RPMI7951 (cell line): ENCODE results near the gene MORF4L2. TPM values are rescaled to one million over a fixed set of nuclear protein-coding genes. Genes with fewer than 3 reads are reported as not detected.

Experiments used
- DNase-seq: peaks from one replicate; pipeline ENCODE4 v3.0.0-alpha.2; 2012; ENCODE audit warnings: low read depth
- total RNA-seq: library from RNA; depleted of rRNA; stranded (reverse); fragments of >200 nt; shearing (Covaris generic); gene quantifications from 2 replicates; pipeline ENCODE4 v1.2.3, GENCODE V29; 2014; rRNA removed

MORF4L2 gene
- 402 and 542 TPM in 2 replicates for total RNA-seq

GRCh38 chrX:103686199-103687072 is at the start of gene MORF4L2:
Gene MORF4L2, minus strand, starts transcription at chrX:103686699. Its CDS starts 9,672 bp downstream, at chrX:103677027.
- peak; percentile 97 for DNase-seq

DNA sequence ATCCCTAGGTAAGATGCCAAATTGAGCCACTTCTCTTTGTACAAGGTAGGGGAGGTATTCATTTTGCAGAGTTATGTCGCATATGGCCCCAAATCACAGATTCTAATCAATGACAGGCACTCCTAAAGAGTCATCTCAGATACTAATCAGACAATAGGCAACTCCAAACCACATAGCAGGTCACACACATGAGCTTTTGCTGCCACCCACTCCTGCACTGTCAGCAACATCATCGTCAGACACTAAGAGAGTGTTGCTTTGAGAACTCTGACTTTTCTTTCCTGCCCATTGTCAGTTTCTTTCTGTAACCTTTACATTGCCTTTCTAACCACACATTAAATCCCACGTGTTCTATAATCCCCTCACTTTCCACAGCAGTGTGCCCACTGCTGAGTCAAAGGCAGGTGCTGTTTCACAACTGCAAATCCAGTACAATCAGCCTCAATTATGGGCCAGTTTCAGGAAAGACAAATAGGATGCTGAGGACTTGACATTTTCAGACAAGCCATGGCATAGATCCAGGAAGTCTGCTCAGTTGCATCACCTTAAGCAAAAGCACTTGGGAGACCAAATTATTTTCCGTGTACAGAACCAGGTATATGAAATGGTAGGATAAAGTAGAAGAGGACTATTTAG is 47.7 kb upstream of the MORF4L2 start:
- DNase-seq: no peak

GRCh38 chrX:103733017-103733416 is 46.5 kb upstream of the MORF4L2 start:
- DNase-seq: no peak

DNA sequence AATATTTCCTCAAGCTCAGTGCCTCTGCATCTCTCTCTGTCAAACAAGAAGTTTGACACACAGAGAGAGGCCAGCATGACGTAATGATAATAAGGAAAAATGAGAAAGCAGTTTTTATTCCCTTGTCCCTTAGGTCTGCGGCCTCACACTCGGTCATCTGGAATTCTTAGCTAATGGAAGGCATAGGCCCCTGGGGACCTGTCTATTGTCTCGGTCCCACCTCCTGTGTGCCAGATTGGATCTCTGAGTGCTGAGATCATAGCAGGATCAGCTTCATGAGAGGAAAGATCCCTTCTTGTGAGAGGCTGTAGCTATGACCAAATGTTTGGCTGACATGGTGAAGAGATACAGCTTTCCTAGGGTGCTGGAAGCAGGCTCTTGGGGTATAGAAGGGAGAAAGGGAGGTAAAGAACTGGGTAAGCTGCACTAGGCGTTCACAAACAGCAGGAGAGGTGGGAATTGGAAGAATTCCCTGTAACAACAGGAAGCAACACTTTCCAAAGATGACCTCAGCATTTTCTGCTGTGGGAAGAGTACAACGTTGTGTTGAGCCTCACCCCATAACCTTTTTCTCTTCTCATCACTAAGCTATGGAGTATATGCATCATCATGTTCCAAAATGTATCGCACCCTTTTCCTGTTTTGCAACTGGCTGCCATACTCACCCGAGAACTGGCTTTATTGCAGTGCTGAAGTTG is 44.4 kb upstream of the MORF4L2 start:
- no peak for DNase-seq

- DNase-seq: no peak
These were observed 43.8 kb upstream of the MORF4L2 start for GRCh38 chrX:103730147-103730795.

DNA sequence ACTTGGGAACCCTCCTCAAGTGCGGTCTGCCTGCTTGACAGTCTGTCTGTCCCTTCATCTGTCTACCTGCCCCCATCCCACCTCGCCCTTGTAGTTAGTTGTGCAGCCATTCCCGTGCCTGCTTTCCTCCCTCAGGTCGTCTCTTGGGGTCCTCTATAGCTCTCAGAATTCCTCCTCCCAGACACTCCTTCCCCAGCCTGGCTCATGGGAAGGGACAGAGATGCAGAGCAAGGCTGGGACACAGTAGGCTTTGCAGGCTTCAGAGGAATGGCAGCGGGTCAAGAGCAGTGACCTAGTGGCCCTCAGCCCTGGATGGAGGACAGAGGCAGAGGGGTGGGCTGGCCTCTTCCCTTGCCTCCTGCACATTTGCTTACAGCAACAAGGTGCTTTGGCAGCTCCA is 42.5 kb upstream of the MORF4L2 start:
- DNase-seq: no peak

DNA sequence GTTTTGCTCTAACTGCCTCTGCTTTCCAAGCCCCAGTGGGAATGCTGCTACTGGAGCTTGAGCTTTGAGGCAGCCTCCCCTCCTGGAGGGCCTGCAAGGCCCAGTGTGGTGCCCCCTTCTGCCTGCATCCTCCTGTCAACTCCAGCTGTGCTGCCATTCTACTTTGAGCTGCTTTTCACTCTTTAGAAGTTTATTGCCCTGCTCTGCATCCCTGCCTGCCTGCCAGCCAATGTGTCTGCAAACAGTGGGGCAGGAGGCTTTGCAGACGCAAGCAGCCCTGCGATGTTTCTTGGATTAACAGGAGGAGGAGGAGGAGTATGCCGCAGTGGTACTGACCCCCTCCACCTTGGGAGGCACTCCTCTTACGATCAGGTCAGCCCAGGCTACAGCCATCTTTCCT is 40.6 kb upstream of the MORF4L2 start:
- no peak for DNase-seq

GRCh38 chrX:103726477-103726876 is 40.0 kb upstream of the MORF4L2 start:
- DNase-seq: no peak

- peak; percentile 16 for DNase-seq
These were observed 36.0 kb upstream of the MORF4L2 start for GRCh38 chrX:103722505-103722904.

DNA sequence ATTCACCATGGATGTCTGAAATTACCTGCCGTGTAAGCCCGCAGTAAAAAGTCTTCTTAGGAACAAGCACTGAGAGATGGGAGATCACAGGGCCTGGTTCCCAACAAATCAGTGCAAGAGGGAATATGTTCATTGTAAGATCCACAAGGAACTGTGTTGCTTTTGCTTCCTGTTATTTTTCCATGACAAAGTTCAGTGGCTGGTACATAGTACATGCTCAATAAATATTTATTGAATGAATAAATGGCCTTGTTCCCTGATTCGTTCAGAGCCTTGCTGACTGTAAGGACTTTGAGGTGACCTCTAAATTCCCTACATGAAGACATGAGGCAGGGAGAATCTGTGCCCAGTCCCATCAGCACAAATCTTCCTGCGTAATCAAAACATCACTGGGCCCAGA is 31.6 kb upstream of the MORF4L2 start:
- no peak for DNase-seq

DNA sequence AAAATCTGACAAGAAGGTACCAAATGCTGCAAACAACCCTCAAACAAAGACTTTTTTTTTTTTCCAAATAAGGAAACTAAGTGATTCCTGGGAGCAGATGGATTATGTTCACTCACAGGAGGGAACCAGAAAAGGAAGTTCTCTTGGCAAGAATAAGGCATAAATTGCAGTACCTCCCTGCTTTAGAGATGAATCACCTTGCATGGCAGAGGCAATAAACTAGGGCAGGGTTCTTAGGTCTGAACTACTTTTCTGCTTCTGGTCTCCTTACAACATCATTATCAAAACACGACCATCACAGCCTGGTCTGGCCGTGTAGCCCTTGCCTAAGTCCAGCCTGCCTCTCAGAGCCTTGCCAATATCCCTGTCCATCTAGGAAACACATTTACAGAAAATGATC is 30.5 kb upstream of the MORF4L2 start:
- peak; percentile 40 for DNase-seq

DNA sequence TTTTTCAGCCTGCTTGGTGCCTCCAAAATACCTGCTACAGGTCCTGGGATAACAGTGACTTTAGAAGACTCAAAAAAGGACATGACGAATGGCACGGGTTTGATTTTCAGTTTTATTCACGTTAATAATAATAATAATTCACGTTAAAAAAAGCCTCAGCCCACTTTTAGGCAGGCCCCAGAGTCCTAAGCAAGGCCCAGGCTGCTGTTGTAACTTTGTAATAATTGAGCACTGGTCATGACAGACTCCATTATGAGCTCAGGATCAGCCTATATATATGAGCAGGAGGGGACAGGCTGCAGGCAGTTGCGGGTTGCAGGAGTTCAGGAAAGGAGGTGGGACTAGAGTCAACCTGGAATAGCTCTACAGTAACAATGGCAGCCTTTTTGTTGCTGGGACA is 24.1 kb upstream of the MORF4L2 start, which contains the start of gene TMEM31:
Gene TMEM31 (plus strand): TSS at position 301 of the 400 bp plus-strand sequence. CDS start 1,350 bp downstream, outside the sequence.
- no peak for DNase-seq

DNA sequence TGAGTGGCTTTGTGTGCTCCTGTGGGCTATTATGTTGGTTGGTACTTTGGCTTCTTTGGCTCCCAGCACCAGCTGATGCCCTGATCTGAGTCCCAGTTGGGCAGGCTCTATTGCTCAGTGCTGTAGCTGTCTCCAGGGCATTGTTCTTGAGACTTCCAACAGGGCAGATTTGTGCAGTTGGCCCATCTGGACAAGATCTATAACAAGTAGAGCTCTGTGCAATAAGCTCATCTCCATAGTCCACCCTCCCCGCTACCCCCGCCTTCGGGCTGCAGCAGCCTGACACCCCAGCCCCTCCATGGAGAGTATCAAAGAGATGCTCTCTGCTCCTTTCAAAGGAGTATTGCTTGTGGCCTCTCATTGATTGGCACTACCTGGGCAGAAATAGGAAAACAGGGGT is 18.4 kb upstream of the MORF4L2 start:
- no peak for DNase-seq

DNA sequence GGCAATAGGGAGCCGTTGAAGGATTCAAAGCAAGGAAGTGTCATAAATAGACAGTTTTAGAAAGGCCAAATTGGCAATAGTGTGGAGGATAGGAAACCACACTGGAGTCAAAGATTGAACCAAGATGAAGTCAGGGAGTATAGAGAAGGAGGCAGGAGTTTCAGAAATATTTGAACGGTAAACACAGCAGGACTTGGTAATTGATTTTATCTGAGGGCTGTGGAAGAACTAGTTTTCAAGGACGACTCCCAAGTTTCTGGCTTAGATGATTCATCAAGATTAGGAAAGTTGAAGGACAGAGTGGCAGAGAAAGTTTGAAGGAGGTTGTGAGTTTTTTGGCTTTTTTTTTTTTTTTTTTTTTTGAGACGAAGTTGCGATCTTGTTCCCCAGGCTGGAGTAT is 12.7 kb upstream of the MORF4L2 start:
- no peak for DNase-seq

DNA sequence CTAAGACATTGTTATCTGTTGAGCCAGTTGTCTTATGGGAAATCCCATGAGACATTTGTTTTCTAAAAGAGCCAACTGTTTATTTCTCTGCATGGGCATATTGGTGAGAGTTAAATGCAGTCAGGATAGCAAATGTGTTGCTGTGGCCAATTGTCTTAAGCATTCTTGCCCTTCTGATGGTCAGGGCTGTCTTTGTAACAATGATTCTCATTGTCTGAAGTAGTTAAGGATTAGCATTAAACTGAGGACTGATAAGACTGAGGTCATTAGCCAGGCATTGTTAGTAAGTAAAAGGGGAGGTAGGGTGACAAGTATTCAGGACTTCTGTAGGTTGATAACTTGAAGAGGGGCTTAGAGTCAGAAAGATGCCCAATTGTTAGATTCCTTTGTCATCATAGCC is 11.2 kb upstream of the MORF4L2 start:
- DNase-seq: no peak

DNA sequence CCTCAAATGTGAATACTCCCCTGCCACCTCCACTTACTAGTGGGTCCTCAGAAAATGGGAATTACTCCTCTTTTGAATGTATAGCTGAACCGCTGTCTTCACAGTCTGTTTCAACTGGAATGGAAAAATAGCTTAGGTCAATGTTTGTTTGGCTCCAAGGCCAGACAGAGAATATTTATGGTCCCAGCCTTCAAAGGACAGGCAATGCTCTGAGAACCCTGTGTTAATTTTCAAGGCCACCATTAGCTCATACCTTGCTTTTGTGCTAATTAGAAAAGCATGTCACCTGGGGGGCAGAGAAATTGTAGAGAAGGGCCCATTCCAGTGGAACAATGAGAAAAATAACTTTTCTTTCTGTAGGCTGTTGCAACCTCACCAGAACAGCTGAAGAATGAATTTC is 4.6 kb upstream of the MORF4L2 start:
- no peak for DNase-seq

DNA sequence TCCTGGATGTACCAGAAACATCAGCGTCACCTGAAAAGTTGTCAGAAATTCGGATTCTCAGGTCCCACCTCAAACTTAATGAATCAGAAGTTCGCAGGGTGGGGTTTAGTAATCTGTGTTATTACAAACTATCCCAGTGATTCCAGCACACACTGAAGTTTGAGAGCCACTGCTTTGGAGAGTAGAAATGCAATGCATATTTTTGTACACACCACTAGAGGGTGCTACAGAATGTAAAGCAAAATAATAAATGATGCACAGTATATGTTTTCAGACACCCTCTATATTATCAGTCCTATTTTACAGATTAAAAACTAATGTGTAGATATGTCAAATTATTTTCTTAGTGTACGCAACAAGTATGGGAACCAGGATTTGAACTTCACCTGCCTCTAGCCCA is 2.4 kb upstream of the MORF4L2 start:
- peak; percentile 24 for DNase-seq

DNA sequence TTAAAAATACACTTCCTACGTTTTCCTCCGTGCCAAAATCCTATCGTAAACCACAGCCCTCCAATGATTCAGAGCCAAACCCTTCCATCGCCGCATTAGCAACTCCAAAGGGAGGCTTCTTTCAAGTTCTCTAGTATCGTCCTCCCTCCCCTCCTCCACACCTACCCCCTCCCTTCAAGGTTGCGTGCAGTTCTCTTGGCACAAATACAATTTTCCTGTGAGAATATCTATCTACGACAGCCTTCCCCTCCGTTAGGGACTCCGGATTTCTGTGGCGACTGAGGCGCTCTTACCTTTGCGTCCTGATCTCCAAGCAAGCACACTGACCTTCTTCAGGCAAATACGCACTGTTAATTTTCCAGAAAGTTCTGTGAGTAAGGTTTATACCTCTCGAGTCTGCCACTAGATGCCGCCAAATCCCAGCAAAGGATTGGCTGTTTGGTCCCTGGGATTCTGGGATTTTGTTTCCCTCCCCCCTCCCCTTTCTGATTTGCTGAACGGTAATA is 1.2 kb upstream of the MORF4L2 start:
- DNase-seq: peak; percentile 70

- DNase-seq: peak; percentile 70
These were observed 685 bp upstream of the MORF4L2 start for GRCh38 chrX:103687073-103687695.

DNA sequence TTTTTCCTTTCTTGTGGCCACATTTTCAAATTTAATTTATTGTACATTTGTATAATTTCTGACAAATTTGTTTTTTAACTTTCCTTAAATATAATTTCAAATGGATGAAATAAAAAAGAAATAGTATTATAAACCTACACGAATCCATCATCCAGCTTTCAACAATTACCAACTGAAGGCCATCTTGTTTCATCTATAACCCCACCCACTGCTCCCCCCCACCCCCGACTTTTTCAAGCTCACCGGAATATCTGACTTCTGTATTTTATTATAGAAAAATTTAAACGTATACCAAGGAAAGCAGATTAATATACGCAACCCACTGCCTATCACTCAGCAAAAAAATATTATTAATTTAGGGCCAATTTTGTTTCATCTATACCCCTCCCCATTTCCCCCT is 1.1 kb downstream of the MORF4L2 start:
- DNase-seq: no peak

DNA sequence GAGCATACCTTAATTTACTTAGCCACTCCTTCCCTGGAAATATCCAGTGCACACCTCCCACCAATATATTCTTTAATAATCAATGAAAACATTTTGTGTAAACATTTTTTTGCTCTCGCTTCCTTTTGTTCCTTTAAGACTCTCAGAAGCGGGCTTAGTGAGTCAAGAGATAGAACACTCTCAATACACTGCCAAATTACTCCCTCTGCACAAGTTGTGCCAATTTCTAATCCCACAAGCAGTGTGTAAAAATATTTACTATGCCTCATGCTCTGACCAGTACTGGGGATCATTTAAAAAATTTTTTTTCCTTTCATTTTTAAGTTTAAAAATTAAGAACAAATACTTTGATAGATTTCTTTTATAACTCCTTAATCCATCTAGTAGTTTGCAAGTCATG is 5.1 kb downstream of the MORF4L2 start:
- DNase-seq: no peak
